ENCODE data around the gene CRABP1.

Gene CRABP1

DNA sequence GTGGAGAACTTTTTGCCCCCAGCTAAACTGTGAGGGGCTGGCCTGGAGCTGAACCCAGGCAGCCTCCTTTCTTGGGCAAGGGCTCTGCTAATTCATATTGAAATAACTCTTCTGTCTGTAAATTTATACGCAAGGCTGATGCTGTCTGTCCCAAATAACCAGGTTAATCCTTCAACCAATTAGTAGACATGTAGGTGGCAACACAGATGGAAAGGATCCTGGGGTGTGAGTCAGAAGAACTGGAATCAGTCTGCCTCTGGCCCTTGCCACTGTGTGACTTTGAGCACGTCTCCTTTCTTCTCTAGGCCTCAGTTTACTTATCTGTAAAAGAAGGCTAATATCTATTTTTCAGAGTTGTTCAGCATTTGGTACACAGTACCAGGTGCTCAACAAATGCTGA is 49.6 kb downstream of the CRABP1 start (continued):
- TF ChIP-seq PRDM1 (tag by site-specific recombination; IDR thresholded peaks at IDR 0.05) (no peak), SP7 (tag by site-specific recombination; IDR thresholded peaks at IDR 0.05) (no peak), RBAK (tag by site-specific recombination; IDR thresholded peaks at IDR 0.05) (no peak)
- TF ChIP-seq, protein P1, sequence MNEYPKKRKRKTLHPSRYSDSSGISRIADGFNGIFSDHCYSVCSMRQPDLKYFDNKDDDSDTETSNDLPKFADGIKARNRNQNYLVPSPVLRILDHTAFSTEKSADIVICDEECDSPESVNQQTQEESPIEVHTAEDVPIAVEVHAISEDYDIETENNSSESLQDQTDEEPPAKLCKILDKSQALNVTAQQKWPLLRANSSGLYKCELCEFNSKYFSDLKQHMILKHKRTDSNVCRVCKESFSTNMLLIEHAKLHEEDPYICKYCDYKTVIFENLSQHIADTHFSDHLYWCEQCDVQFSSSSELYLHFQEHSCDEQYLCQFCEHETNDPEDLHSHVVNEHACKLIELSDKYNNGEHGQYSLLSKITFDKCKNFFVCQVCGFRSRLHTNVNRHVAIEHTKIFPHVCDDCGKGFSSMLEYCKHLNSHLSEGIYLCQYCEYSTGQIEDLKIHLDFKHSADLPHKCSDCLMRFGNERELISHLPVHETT (tag by site-specific recombination; IDR thresholded peaks at IDR 0.05): no peak

DNA sequence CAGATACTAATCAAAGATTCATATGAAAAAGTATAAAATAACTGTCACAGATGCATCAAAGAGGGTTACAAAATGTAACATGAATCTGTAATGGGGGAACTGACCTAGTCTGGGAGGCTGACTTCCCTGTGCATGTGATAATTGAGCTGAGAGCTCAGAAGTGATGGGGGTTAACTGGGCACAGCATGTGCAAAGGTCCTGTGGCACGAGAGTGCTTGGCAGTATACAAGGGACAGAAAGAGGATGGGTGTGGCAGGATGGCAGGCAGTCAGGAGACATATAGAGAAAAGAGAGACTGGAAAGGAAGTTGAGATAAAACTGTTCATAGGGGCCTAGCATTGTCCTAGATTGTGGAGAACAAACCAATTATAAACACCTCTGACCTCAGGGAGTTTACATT is 50.1 kb downstream of the CRABP1 start:
- H3K4me1 ChIP-seq (ENCODE audit: control insufficient read depth, insufficient read depth, low read length): no peaks in the 10 kb centered on the region
- no peak overlapping the region for H3K4me3 ChIP-seq (ENCODE audit: low read depth, low read length)
- TF ChIP-seq ZNF670 (tag by site-specific recombination; IDR thresholded peaks at IDR 0.05; ENCODE audit: low read depth) (no peak), ZNF623 (tag by site-specific recombination; IDR thresholded peaks at IDR 0.05) (peak; percentile 98)
- CTCF ChIA-PET: interaction anchor here (0.6 to 0.7 kb wide), 2 partner anchors 34 to 591 kb away, joined by 3 read pairs; no protein-coding TSS in a partner anchor
- H3K36me3 ChIP-seq (ENCODE audit: control insufficient read depth in 2 of 2, insufficient read depth in 1 of 2, low read length in 2 of 2): no peaks in the 10 kb centered on the region
- POLR2A ChIA-PET: no interaction called here
- H3K9me3 ChIP-seq (ENCODE audit: control insufficient read depth, insufficient read depth, low read depth, low read length): no peaks in the 10 kb centered on the region
- no peak overlapping the region for H3K27ac ChIP-seq (ENCODE audit: extremely low read depth, low read depth, low read length)

DNA sequence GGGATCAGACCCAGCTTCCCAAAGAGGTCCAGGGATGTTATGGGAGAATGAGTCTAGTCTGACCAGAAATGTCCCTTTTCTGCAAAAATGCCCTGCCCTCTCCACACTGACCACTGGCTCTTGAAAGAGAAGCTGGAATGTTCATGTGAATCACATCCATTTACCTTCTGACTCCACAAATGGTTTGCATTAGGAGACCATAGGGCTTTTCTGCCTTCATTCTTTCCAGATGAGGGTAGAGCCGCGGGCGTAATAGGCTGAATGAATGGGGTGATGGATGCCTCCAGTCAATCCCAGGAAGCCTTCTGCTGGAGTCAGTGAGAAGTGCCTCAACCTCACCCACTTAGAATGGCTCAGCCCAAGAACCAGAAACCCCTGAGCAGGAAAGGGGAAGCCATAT is 50.7 kb downstream of the CRABP1 start:
- TF ChIP-seq MYNN (tag by site-specific recombination; IDR thresholded peaks at IDR 0.05; ENCODE audit: borderline replicate concordance) (no peak), ZSCAN23 (tag by site-specific recombination; IDR thresholded peaks at IDR 0.05) (no peak), YY1 (tag by site-specific recombination; IDR thresholded peaks at IDR 0.05) (no peak), ZBTB1 (tag by site-specific recombination; IDR thresholded peaks at IDR 0.05) (no peak), ZNF747 (tag by site-specific recombination; IDR thresholded peaks at IDR 0.05) (no peak), ZFP37 (tag by site-specific recombination; IDR thresholded peaks at IDR 0.05) (no peak), ZEB2 (tag by site-specific recombination; IDR thresholded peaks at IDR 0.05) (no peak), ZNF623 (tag by site-specific recombination; IDR thresholded peaks at IDR 0.05) (no peak), ZNF514 (tag by site-specific recombination; IDR thresholded peaks at IDR 0.05) (no peak), ZNF37A (tag by site-specific recombination; IDR thresholded peaks at IDR 0.05) (no peak)
- TF ChIP-seq, protein P2, sequence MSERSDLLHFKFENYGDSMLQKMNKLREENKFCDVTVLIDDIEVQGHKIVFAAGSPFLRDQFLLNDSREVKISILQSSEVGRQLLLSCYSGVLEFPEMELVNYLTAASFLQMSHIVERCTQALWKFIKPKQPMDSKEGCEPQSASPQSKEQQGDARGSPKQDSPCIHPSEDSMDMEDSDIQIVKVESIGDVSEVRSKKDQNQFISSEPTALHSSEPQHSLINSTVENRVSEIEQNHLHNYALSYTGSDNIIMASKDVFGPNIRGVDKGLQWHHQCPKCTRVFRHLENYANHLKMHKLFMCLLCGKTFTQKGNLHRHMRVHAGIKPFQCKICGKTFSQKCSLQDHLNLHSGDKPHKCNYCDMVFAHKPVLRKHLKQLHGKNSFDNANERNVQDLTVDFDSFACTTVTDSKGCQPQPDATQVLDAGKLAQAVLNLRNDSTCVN (tag by site-specific recombination; optimal IDR thresholded peaks at IDR 0.05): no peak
- TF ChIP-seq, protein P3, sequence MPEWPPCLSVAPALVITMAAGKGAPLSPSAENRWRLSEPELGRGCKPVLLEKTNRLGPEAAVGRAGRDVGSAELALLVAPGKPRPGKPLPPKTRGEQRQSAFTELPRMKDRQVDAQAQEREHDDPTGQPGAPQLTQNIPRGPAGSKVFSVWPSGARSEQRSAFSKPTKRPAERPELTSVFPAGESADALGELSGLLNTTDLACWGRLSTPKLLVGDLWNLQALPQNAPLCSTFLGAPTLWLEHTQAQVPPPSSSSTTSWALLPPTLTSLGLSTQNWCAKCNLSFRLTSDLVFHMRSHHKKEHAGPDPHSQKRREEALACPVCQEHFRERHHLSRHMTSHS (tag by site-specific recombination; IDR thresholded peaks at IDR 0.05): no peak
- TF ChIP-seq, protein P4, sequence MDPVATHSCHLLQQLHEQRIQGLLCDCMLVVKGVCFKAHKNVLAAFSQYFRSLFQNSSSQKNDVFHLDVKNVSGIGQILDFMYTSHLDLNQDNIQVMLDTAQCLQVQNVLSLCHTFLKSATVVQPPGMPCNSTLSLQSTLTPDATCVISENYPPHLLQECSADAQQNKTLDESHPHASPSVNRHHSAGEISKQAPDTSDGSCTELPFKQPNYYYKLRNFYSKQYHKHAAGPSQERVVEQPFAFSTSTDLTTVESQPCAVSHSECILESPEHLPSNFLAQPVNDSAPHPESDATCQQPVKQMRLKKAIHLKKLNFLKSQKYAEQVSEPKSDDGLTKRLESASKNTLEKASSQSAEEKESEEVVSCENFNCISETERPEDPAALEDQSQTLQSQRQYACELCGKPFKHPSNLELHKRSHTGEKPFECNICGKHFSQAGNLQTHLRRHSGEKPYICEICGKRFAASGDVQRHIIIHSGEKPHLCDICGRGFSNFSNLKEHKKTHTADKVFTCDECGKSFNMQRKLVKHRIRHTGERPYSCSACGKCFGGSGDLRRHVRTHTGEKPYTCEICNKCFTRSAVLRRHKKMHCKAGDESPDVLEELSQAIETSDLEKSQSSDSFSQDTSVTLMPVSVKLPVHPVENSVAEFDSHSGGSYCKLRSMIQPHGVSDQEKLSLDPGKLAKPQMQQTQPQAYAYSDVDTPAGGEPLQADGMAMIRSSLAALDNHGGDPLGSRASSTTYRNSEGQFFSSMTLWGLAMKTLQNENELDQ (tag by site-specific recombination; IDR thresholded peaks at IDR 0.05; ENCODE audit: low read depth): no peak
- Histone ChIP-seq H3K27ac (ENCODE audit: extremely low read depth, low read depth, low read length) (no peak overlapping the region), H3K36me3 (ENCODE audit: control insufficient read depth in 2 of 2, insufficient read depth in 1 of 2, low read length in 2 of 2) (no peaks in the 10 kb centered on the region), H3K4me1 (ENCODE audit: control insufficient read depth, insufficient read depth, low read length) (no peaks in the 10 kb centered on the region), H3K4me3 (ENCODE audit: low read depth, low read length) (no peak overlapping the region), H3K9me3 (ENCODE audit: control insufficient read depth, insufficient read depth, low read depth, low read length) (no peaks in the 10 kb centered on the region)
- ChIA-PET CTCF (interaction anchor here (0.6 kb wide), 1 partner anchor 590 kb away, joined by 3 read pairs; no protein-coding TSS in a partner anchor), POLR2A (no interaction called here)

All from HEK293 (cell line).